Smooth muscle cell (in vitro differentiated cells): ENCODE results near the gene TEX2. TPM values are rescaled to one million over a fixed set of nuclear protein-coding genes. Genes with fewer than 3 reads are reported as not detected.

Source experiments
- DNase-seq: peaks from one replicate; lab custom pipeline; 2025; ENCODE audit not compliant: unreplicated experiment; lab: John Stamatoyannopoulos, UW
- H2AFZ ChIP-seq: fragments of 200-600 bp; sonication (generic); 2 replicates; pipeline ENCODE4 v1.6.0; 2016; ENCODE audit warnings: antibody characterized with exemption, low read depth, mild to moderate bottlenecking
- H3F3A ChIP-seq: fragments of 200-600 bp; sonication (generic); 2 replicates; pipeline ENCODE4 v1.6.0; 2017; ENCODE audit warnings: antibody characterized with exemption, low read depth
- H3K27ac ChIP-seq: fragments of 200-600 bp; sonication (generic); 2 replicates; pipeline ENCODE4 v1.5.1; 2016; ENCODE audit warnings: low read depth, mild to moderate bottlenecking
- H3K27me3 ChIP-seq: fragments of 200-600 bp; sonication (generic); 2 replicates; pipeline ENCODE4 v1.6.1; 2016; ENCODE audit warnings: low read depth, mild to moderate bottlenecking
- H3K36me3 ChIP-seq: fragments of 200-600 bp; sonication (generic); 2 replicates; pipeline ENCODE4 v1.5.1; 2016; ENCODE audit warnings: low read depth
- H3K4me1 ChIP-seq: fragments of 200-600 bp; sonication (generic); 2 replicates; pipeline ENCODE4 v1.5.1; 2016; ENCODE audit warnings: low read depth
- H3K4me2 ChIP-seq: fragments of 200-600 bp; sonication (generic); 2 replicates; pipeline ENCODE4 v1.6.0; 2016; ENCODE audit warnings: mild to moderate bottlenecking
- H3K4me3 ChIP-seq: fragments of 200-600 bp; sonication (generic); 2 replicates; pipeline ENCODE4 v1.5.1; 2016; ENCODE audit warnings: mild to moderate bottlenecking
- H3K79me2 ChIP-seq: fragments of 200-600 bp; sonication (generic); 2 replicates; pipeline ENCODE4 v1.6.0; 2016; ENCODE audit warnings: low read depth, mild to moderate bottlenecking
- H3K9ac ChIP-seq: fragments of 200-600 bp; sonication (generic); 2 replicates; pipeline ENCODE4 v1.6.0; 2016; ENCODE audit warnings: low read depth
- H3K9me3 ChIP-seq: fragments of 200-600 bp; sonication (generic); replicated peaks from 2 replicates; pipeline ENCODE4 v1.5.1; 2016; ENCODE audit warnings: low read depth
- H4K20me1 ChIP-seq: fragments of 200-600 bp; sonication (generic); 2 replicates; pipeline ENCODE4 v1.6.0; 2016; ENCODE audit warnings: low read depth
- WGBS: methylation state at CpG from one replicate; pipeline ENCODE4 v1.1.7; 2016; ENCODE audit warnings: low lambda C conversion rate; 5-methylcytosine and 5-hydroxymethylcytosine counted together
- polyA plus RNA-seq: library from polyadenylated mRNA; unstranded; fragments of >200 nt; fragmentation: Nextera tagmentation; extraction: Ambion mirVana; gene quantifications from 2 replicates; pipeline ENCODE4 v1.2.1, GENCODE V29; 2016
- total RNA-seq: library from RNA; depleted of rRNA; stranded (reverse); fragments of >200 nt; gene quantifications from 2 replicates; pipeline ENCODE4 v1.2.3, GENCODE V29; 2014
- TF ChIP-seq, protein P1 (sequence below): fragments of 200-600 bp; sonication (generic); IDR thresholded peaks from 2 replicates; pipeline ENCODE4 v1.5.1; 2017; ENCODE audit warnings: borderline replicate concordance, mild to moderate bottlenecking, antibody characterized with exemption; ENCODE audit not compliant: insufficient read depth, poor library complexity, severe bottlenecking

TEX2 gene
- total and polyA plus RNA-seq, 2 experiments from 2014 or later: 8.6 to 26.2 TPM

DNA sequence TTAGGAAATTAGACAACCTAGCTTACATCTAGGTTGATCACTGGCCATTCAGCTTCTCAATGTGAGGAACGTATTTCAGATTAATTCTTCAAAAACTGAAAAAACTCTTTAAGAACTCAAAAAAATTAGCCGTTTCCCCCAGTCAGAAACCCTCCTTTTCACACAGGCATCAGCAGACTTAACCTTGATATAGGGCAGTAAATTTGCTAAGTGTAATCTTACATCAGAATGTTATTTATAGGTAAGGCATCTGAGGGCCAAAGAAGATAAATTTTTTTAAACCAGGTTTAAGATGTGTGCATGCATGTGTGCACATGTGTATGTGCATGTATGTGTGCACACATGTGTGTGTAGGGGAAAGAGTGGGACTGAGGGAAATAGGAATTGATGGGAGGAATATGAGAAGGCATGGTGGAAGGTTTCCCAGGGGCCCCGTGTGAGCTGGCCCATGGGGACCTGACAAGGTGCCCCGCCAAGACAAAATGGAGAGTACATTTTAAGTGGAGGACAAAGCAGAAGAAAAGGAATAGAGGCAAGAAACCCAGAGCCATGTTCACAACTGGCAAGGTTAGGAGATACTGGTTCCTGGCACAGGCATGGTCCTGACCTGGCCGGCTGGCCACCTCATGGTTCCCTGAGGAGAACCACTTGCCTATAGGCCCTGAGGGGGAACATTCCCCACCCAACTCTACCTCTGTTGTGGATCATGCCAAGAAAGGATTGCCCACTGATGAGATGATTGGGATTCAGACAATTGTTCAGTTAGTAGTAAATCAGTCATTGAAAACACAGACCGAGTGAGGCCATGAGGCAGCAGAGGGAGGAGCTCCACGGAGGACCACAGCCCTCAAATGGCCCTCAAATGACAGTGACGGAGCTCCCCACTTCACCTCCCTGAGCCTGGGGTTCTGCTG lies 33.0 kb downstream of the TEX2 start:
- H3K9ac ChIP-seq: no peak overlapping the region
- no peaks in the 10 kb centered on the region for H3K27me3 ChIP-seq
- peaks cover 53% of the 10 kb centered on the region for H3K79me2 ChIP-seq
- peaks cover 5% of the 10 kb centered on the region for H3K4me1 ChIP-seq
- H3K9me3 ChIP-seq: no peaks in the 10 kb centered on the region
- 79% methylated on average over 8 of the region's 8 CpGs for WGBS
- H3K27ac ChIP-seq: peak overlapping the region; percentile 78
- H3K4me2 ChIP-seq: peak overlapping the region; percentile 38
- no peak overlapping the region for H2AFZ ChIP-seq
- H3K36me3 ChIP-seq: no peaks in the 10 kb centered on the region
- no peak for DNase-seq
- H3K4me3 ChIP-seq: no peak overlapping the region
- no peaks in the 10 kb centered on the region for H3F3A ChIP-seq
- H4K20me1 ChIP-seq: peaks cover 3% of the 10 kb centered on the region
- TF ChIP-seq, protein P1, sequence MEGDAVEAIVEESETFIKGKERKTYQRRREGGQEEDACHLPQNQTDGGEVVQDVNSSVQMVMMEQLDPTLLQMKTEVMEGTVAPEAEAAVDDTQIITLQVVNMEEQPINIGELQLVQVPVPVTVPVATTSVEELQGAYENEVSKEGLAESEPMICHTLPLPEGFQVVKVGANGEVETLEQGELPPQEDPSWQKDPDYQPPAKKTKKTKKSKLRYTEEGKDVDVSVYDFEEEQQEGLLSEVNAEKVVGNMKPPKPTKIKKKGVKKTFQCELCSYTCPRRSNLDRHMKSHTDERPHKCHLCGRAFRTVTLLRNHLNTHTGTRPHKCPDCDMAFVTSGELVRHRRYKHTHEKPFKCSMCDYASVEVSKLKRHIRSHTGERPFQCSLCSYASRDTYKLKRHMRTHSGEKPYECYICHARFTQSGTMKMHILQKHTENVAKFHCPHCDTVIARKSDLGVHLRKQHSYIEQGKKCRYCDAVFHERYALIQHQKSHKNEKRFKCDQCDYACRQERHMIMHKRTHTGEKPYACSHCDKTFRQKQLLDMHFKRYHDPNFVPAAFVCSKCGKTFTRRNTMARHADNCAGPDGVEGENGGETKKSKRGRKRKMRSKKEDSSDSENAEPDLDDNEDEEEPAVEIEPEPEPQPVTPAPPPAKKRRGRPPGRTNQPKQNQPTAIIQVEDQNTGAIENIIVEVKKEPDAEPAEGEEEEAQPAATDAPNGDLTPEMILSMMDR: no peak

DNA sequence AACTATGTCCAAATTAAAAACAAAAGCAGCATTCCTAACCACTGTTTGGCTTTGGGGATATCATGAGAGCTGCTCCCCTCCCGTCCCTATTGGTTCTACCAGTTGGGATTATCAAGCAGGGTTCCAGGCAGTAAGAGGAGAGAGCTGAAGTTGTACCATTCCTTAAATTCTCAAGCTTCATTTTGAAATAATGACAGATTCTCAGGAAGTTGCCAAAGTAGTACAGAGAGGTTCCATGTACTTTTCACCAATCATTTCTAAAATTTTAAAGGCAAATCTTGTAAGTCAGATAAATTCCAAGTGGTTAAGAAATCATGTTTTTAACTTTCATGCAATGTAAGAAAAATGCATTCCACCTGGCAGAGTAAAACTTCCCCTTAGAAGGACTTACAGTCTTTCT lies 36.9 kb downstream of the TEX2 start:
- Histone ChIP-seq H3K27ac (no peak overlapping the region), H3F3A (no peaks in the 10 kb centered on the region), H3K79me2 (peaks cover 46% of the 10 kb centered on the region), H3K9me3 (no peaks in the 10 kb centered on the region), H3K4me3 (no peak overlapping the region), H2AFZ (no peak overlapping the region), H4K20me1 (no peaks in the 10 kb centered on the region), H3K9ac (no peak overlapping the region), H3K4me2 (no peak overlapping the region), H3K36me3 (no peaks in the 10 kb centered on the region), H3K4me1 (peaks cover 2% of the 10 kb centered on the region), H3K27me3 (no peaks in the 10 kb centered on the region)
- 98% methylated on average over 1 of the region's 1 CpG for WGBS
- TF ChIP-seq, protein P1: no peak
- DNase-seq: no peak

DNA sequence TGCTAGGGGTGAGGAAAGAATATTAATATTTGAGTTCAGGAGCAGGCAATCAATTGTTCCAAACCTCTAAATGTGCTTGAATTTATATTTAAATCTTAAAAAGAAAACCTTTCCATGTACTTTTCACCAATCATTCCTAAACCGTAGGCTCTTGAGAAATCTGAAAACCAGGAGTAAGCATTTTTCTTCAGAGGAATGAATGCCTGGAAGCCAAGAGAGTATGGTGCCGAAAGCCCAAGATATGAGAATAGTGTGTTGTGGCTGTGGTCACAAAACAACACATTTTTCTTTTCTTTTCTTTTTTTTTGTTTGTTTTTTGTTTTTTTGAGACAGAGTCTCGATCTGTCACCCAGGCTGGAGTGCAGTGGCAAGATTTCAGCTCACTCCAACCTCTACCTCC lies 37.6 kb downstream of the TEX2 start:
- Histone ChIP-seq H3K9me3 (no peaks in the 10 kb centered on the region), H3K9ac (no peak overlapping the region), H3K27ac (no peak overlapping the region), H3K27me3 (no peaks in the 10 kb centered on the region), H3K36me3 (no peaks in the 10 kb centered on the region), H3K4me2 (no peak overlapping the region), H3K4me3 (no peak overlapping the region), H2AFZ (no peak overlapping the region), H3K79me2 (peaks cover 48% of the 10 kb centered on the region), H3F3A (no peaks in the 10 kb centered on the region), H4K20me1 (no peaks in the 10 kb centered on the region), H3K4me1 (no peaks in the 10 kb centered on the region)
- no peak for DNase-seq
- WGBS: 94% methylated on average over 3 of the region's 3 CpGs
- TF ChIP-seq, protein P1: no peak
